OCI-M2 (cell line): ENCODE results near the gene CNST.
"Not testable (repeated sequence)": the region's sequence is repeated elsewhere in the genome, so short reads cannot be mapped to it uniquely, and the experiment has no call there.

Experiments used
- DNase-seq: peaks from one replicate; lab custom pipeline; 2025; ENCODE audit not compliant: unreplicated experiment; lab: John Stamatoyannopoulos, UW

The CNST gene

DNA sequence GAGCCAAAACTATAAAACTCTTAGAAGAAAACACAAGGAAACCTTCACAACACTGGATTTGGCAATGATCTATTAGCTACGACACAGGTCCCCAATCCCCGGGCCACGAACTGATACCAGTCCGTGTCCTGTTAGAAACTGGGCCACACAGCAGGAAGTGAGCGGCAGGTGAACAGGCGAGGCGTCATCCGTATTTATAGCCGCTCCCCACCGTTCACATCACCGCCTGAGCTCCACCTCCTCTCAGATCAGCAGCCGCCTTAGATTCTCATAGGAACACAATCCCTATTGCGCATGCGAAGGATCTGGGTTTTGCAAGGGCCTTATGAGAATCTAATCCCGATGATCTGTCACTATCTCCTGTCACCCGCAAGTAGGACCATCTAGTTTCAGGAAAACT, 12.1 kb upstream of the CNST start:
- DNase-seq, result no peak

- no peak for DNase-seq
These were observed 8.2 kb upstream of the CNST start for GRCh38 chr1:246558041-246558440.

DNA sequence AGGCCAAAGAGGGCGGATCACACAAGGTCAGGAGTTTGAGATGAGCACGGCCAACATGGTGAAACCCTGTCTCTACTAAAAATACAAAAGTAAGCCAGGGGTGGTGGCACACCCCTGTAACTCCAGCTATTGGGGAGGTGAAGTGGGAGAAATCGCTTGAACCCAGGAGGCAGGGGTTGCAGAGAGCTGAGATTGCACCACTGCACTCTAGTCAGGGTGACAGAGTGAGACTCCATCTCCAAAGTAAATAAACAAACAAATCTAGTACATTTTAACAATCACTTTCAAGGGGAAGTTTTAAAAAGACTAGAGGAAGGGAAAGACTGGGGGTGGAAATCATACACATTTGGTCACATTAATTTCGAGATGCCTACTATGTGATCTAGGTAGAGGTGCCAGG, 6.9 kb upstream of the CNST start:
- DNase-seq, result no peak

DNA sequence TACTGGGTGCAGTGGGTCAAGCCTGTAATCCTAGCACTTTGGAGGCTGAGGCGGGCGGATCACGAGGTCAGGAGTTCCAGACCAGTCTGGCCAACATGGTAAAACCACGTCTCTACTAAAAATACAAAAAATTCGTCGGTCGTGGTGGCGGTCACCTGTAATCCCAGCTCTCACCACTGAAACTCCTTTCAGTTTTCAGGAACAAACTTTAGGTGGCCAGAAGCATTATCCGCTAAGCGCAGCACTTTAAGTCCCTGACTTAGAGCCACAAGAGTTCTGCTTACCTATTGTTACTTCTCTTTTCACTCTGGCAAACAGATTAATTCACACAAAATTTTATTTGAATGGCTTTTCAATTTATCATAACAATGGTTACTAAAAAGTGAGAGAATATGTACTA, 5.4 kb upstream of the CNST start:
- DNase-seq, result not testable (repeated sequence)

GRCh38 chr1:246564839-246565750, 1.2 kb upstream of the CNST start:
- DNase-seq, result no peak

DNA sequence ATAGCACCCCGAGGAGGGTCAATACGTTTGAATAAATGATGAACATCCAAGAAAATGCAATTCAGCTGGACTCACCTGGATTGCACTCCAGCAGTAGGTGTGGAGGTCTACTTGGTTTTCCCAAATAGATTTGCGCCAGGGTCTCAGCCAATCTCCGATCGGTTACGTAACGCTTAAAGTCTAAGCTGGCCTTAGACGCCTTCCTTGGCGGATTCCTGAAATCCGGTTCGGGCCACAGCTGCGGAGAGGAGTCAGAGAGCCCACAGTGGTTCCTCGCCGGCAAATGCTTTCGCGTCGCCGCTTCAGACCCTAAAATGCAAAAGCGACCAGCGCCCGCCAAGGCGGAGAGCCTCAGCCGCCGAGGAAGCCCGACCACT, 517 bp upstream of the CNST start:
- DNase-seq, result no peak

DNA sequence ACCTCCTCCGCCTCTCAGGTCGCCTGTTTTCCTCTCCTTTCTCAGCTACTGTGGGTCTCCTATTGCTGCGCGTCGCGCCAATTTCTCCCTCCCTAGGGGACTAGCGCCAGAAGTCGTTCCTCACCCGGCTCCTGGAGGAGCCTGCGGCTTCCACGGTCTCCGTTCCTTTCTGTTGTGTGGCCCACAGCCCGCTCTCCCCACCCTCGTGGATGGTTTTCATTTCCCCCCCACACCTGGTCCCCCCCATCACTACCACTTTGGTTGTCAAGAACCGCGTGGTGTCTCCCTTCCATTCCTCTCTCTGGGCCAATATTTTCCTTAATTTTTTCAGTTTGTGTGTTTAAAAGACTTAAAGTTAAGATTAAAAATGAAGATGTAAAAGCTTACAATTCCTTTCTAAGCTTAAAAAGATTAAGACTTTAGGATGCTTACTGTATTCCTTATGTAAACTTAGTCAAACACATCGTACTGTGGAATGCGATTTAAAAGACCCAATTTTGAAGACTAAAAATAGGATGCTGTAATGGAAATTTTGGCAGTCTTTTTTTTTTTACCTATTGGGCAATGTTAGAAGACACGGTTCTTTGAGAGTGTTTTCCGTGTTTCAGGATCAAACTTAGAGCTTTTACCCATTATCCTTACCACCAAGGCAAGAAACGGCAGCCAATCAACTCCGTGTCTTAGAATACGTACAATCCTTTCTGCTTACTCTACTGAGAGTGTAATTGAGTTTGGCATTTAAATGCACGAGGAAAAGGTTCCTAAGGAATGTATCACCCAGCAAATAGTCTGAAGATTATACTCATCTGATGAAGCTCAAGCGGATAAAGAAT, 773 bp downstream of the CNST start:
- no peak for DNase-seq

GRCh38 chr1:246567646-246568235, 1.5 kb downstream of the CNST start:
- DNase-seq, result no peak

DNA sequence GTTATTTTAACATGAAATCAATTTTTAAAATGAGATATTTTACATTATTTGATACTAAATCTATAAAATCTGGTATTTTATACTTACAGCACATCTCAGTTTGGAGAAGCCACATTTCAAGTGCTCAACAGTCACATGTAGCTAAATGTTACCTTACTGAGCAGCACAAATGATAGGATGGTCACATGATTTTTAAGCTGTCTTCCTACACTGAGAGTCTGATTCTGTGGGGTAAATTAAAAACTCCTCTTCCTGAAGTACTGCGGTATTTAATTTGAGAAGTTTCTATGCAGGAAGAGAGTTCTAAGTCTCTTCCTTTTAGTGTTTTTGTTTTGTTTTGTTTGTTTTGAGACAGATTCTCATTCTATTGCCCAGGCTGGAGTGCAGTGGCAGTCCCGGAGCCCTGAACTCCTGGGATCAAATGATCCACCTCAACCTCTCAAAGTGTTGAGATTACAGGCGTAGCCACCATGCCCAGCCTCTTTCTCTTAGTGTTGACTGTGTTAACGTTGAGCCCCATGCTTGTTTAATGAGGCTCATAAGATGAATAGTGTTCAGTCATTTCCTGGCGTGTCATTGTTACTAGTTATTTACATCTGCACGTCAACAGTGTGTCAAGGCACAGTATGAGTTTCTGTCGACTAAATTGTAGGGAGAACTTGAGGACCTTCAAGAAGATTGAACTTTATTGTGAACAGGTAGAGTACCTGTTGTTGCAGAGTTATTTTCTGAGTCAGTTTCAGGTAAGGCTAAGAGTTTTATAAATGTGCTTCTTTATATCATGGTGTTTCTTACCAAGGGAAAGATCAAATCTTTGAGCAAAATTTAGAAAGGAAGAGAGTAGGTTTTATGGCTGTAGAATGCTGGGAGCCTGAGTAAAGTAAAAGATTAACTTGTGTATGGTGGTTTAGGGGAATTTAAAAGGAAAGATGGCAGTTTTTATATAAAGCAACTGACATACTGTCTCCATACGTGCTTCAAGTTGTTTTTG, 3.3 kb downstream of the CNST start:
- no peak for DNase-seq

GRCh38 chr1:246571309-246571708, 5.1 kb downstream of the CNST start:
- not testable (repeated sequence) for DNase-seq

GRCh38 chr1:246571953-246572352, 5.7 kb downstream of the CNST start:
- DNase-seq, result no peak

- no peak for DNase-seq
These were observed 6.5 kb downstream of the CNST start for GRCh38 chr1:246572785-246573184.

DNA sequence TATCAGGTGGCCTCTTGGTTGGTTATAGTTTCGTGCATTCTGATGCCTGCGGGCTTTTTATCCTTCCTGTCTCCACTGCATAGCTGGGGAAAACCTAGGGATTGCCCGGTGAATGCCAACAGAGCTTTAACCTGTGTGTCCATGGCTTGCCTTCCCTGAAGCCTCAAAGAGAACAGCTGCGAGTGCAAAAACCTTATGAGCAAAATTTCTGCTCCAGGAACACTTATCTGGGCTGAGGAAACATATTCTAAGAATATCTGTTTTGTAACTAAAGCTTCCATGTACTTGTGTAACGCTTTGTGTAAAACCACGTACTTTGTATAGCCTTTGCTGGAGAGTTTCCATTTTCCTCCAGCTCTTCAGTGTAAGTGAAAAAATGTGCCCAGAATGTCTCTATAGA, 7.2 kb downstream of the CNST start:
- no peak for DNase-seq

DNA sequence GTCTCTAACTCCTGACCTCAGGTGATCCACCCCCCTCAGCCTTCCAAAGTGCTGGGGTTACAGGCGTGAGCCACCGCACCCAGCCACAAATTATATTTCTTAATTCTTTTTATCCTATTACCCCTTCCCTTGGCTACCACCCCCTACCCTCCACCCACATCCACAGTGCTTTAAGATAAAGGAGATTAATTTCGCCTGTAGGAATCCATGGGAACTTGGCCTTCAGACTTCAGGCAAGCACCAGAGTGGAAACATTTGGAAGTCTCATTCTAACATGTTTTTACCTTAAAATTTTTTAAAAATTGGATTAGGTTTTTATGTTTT, 10.4 kb downstream of the CNST start:
- no peak for DNase-seq

DNA sequence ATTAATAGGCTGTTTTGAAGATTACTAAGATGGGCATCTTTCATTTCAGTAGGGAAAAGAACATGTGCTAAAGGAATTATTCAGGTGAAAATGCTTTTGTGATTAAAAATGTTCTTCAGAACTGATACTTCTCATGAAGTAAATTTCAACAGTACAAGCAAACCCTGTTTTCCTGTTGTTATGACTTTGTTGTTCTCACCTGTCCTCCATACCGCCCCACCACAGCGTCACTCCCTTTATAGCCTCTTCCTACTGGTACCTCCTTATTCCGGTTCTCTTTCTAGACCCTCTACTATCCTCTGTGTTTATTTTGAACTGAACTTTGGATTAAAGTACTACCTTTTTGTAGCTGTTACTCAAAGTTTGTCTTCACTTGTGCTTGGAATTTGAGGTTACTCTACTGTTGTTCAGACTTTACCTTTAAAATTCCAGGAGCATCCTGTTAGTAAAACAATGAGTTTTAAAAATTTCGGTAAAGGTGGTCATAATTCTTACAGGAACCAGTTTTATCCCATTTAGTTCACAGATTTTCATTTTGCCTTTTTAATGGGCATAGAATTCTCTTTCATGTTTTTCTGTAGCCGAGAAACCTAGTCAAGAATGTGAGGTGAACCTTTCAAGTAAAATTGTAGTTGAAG, 10.9 kb downstream of the CNST start:
- no peak for DNase-seq

GRCh38 chr1:246577720-246578106, 11.5 kb downstream of the CNST start:
- no peak for DNase-seq

GRCh38 chr1:246579818-246580217, 13.6 kb downstream of the CNST start:
- DNase-seq, result no peak

GRCh38 chr1:246580497-246581370, 14.5 kb downstream of the CNST start:
- no peak for DNase-seq

DNA sequence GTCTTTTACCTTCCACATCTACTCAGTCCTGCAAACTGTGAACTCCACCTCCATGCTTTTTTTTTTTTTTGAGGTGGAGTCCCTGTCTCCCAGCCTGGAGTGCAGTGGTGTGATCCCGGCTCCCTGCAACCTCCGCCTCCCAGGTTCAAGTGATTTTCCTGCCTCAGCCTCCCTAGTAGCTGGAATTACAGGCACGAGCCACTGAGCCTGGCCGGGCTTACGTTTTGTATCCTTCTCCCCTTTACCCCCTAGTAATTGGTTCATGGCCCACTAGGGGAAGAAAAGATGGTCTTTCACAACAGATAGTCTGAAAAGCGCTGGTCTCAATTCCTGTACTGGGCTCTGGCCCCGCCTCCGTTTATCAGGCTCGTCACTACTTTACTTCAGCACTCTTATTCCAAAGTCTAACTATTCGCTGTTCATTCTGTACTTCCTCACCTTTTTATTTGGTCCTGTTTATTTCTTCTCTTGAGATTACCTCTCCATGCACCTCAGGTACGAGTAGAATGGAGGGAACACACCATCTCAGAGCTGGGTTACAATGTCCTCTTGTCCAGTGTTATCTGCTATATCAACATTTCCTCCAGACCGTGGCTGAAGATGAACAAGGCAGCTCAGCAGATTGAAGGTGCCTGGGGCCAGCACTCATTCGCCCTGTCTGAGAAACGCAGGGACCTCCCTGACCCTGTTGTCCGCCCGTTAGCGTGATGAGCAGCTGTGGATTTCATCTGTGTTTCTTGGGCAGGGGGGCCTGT, 16.2 kb downstream of the CNST start:
- DNase-seq, result no peak
